Frontal cortex (tissue), 4 donors: ENCODE data around the gene COL5A2. TPM values are rescaled to one million over a fixed set of nuclear protein-coding genes. Genes with fewer than 3 reads are reported as not detected.

Source experiments
- DNase-seq, 2 donors: peaks; one replicate each; pipeline ENCODE4 v3.0.0; 2012; ENCODE audit warnings: low spot score in 2 of 2
- FAIRE-seq: peaks from 2 replicates; lab custom pipeline; 2012; peaks lifted over from hg19 to GRCh38; lab: Jason Lieb, UNC
- total RNA-seq: library from RNA; depleted of rRNA; stranded (reverse); fragments of >200 nt; gene quantifications from one replicate; pipeline ENCODE4 v1.2.3, GENCODE V29; 2014
- donor health status: control.
- donor health status: control.
- donor health status: control.

Gene COL5A2
- total RNA-seq, 1 donor from 2014 or later, result 19.2 TPM

- no peak for DNase-seq
- FAIRE-seq, result no peak
These were observed 68.4 kb downstream of the COL5A2 start for GRCh38 chr2:189111063-189111715.

- no peak for FAIRE-seq
- DNase-seq, result no peak
These were observed 69.6 kb downstream of the COL5A2 start for GRCh38 chr2:189109921-189110397.

DNA sequence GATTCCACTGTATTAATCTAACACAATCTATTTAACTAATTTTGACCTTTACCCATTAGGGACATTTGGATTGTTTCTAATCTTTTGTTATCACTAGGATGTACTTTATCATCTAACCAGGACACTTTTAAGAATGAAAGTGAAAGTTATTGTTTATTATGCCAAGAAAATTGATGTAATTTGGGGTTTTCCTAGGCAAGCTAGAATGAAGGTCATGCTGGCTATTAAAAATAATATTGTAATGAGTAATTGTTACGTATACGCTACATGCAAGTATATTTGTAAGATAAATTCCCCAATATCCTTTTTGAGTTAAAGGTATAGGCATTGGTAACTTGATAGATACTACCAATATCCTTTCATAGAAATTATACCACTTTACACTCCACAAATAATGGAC, 74.6 kb downstream of the COL5A2 start:
- DNase-seq (no peak), FAIRE-seq (no peak)

DNA sequence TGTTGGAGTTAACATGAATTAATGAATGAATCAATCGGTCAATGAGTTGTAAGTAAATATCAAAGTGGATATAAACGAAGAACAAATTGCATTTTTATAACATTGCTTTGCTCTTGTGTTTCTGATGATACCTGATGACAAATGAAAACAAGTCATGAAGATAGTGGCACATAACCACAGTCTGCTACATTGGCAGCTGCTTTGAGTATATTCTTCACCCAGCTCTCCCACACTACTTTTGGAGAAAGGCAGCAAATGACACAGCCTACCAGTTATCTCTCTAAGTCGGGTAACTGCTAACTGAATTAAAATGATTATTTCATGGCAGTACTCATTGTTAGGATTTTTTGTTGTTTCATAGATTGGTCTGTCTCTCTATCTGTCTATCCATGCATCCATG, 76.8 kb downstream of the COL5A2 start:
- FAIRE-seq (no peak), DNase-seq (no peak)

DNA sequence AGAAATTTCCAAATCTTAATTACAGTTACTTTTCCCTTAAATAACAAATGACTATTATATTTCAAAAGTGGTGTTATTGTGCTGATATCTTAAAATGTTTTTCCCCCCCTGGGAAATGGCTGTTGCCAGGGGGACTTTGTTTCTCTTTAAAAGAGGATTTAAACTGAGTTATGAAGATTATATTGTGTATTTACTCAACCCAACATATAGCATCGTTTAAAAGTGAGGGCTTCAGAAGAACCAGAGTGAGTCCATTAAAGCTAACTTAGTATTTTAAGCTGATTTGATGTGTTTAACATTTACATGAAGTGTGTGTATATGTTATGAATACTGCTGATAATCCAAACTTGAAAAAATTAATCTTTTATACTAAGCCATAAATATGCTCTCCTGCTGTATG, 81.6 kb downstream of the COL5A2 start:
- FAIRE-seq (no peak), DNase-seq (no peak)

- DNase-seq (no peak), FAIRE-seq (no peak)
These were observed 82.7 kb downstream of the COL5A2 start for GRCh38 chr2:189096769-189097447.

DNA sequence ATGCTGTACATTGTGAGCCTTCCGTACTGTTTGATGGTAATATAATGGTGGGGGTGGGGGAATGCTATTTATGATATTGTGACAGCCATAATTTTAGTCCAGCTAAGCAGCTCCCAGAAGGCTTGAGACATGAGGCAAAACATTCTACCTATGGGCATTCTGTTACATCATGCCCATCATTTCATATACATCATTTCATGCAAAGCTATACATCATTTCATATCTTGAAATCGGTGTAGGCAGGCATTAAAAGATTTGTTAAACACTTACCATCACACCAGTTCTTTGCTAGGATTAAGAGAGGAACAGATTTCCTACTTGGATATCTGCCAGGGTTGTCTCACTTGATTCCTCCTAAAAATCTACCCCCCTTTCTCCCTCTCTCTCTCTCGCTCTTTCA, 84.5 kb downstream of the COL5A2 start:
- no peak for FAIRE-seq
- no peak for DNase-seq

GRCh38 chr2:189092936-189093335, 86.6 kb downstream of the COL5A2 start:
- no peak for FAIRE-seq

DNA sequence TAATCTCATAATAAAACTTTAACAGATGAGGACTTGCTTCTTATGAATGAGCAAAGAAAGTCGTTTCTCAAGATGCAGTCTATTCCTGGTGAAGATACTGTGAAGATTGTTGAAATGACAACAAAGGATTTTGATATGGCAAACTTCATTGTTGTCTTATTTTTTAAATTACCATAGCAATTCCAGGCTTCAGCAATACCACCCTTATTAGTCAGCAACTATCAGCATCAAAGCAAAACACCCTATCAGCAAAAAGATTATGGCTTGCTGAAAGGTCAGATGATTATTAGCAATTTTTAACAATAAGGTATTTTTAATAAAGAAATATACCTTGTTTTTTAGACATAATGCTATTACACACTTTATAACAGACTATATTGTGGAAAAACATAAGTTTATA, 88.3 kb downstream of the COL5A2 start:
- FAIRE-seq, result no peak

More at GRCh38 chr2:189092936-189093335, 86.6 kb downstream of the COL5A2 start:
- no peak for DNase-seq

GRCh38 chr2:189088591-189089205, 90.9 kb downstream of the COL5A2 start:
- no peak for FAIRE-seq
- DNase-seq, result no peak

More for the DNA sequence above, 88.3 kb downstream of the COL5A2 start:
- DNase-seq, result no peak

- FAIRE-seq, result no peak
- DNase-seq, result no peak
These were observed 92.9 kb downstream of the COL5A2 start for GRCh38 chr2:189086710-189087109.

GRCh38 chr2:189086250-189086649, 93.3 kb downstream of the COL5A2 start:
- FAIRE-seq, result no peak
- DNase-seq, result no peak

- no peak for FAIRE-seq
- DNase-seq, result no peak
These were observed 96.0 kb downstream of the COL5A2 start for GRCh38 chr2:189083606-189084005.

- FAIRE-seq (no peak), DNase-seq (no peak)
These were observed 96.5 kb downstream of the COL5A2 start for GRCh38 chr2:189083106-189083505.

DNA sequence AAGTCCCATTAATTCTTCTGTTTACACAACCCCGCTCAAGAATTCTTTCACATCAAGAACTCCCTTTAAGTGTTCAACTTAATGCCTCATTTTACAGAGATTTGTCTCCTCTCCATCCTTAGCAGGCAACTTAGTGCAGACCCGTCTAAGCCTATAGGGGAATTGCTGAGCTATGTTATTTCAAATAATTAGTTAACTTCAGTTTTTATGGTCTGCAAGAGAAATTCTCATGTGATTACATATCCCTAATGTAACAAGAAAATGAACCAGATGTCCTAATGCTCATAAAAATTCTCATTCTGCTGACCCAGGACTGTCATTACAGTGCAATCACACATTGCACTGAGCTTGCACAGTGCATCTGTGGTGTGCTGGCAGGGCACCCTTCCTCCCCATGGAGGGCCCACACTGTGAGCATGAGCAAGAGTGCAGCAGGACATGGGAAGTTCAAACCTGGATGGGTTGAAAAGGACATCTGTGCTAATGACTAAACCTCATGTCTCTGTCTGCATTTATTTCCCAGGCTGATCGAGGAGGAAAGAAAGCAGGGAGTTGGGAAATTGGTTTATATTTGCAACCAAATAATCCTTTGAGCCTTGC, 97.1 kb downstream of the COL5A2 start:
- FAIRE-seq, result no peak
- no peak for DNase-seq

DNA sequence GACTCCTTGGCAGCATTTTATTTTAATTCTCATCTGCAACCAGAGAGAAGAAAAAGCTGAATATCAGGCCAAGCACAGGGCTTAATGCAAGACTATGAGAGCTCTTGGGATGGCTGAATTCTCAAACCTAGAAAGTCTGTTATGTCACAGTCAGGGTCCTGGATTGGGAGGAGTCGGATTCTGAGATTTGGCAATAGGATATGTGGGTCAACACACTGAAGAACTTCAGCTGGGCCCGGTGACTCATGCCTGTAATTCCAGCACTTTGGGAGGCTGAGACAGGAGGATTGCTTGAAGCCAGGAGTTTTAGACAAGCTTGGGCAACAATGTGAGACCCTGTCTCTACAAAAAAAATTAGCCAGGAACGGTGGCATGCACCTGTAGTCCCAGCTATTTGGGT, 103.0 kb downstream of the COL5A2 start:
- no peak for DNase-seq
- no peak for FAIRE-seq

DNA sequence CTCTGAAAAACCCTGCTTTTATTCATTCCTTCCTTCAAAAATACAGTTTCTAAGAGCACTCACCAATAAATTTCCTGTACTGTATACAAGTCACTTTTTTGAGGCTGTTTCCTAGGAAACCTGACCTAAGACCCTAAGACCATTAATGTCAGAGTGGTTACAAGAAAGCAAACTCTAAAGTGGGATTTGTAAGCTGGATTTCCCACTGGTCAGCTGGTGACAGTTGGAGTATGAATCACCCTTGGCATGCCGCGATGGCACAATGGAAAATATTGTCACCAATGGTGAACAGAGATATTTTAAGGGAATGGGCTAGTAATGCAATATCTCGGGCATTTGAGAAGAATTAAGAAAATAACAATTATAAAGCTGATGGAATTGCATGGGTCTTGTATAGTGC, 103.4 kb downstream of the COL5A2 start:
- DNase-seq (no peak), FAIRE-seq (no peak)

- no peak for FAIRE-seq
These were observed 105.1 kb downstream of the COL5A2 start for GRCh38 chr2:189074506-189074905.

DNA sequence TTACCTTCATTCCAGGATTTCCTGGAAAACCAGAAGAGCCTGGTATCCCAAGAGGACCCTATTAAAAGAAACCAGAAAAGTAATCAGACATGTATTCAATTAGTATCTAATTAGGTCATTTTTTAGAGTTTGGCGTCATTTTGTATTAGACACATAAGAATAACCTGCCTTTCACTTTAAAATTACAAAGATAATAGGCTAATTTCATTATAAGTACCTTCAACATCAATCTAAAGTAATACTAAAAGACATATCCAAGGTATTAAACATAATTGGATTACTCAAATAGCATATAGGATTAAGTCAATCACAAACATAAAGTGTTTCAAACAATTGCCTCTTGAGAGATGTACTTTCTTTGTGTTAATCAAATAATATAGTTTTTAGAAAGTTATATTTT, 107.5 kb downstream of the COL5A2 start:
- peak; percentile 23 for FAIRE-seq
- DNase-seq, result no peak

More at GRCh38 chr2:189074506-189074905, 105.1 kb downstream of the COL5A2 start:
- DNase-seq, result no peak

GRCh38 chr2:189069855-189070619, 109.5 kb downstream of the COL5A2 start:
- no peak for DNase-seq
- no peak for FAIRE-seq
